H4 (cell line): ENCODE measurements around the gene TSPAN32. TPM values are rescaled to one million over a fixed set of nuclear protein-coding genes. Genes with fewer than 3 reads are reported as not detected.

Experiments
- DNase-seq: peaks from one replicate; pipeline ENCODE4 v3.0.0-alpha.2; 2015; ENCODE audit warnings: low spot score
- total RNA-seq: library from RNA; depleted of rRNA; stranded (reverse); fragments of >200 nt; shearing (Covaris generic); gene quantifications from 2 replicates; pipeline ENCODE4 v1.2.3, GENCODE V29; 2014

The TSPAN32 gene
- total RNA-seq, 1 experiment from 2014 or later: 0.81 TPM

- DNase-seq: no peak
Measured at GRCh38 chr11:2287091-2287490, 14.7 kb upstream of the TSPAN32 start.

- DNase-seq: no peak
Measured at GRCh38 chr11:2289350-2289749, 12.5 kb upstream of the TSPAN32 start.

GRCh38 chr11:2289859-2290258, 12.0 kb upstream of the TSPAN32 start:
- no peak for DNase-seq

GRCh38 chr11:2290351-2290841, 11.4 kb upstream of the TSPAN32 start:
- DNase-seq: no peak

GRCh38 chr11:2293531-2293971, 8.3 kb upstream of the TSPAN32 start:
- DNase-seq: no peak

- DNase-seq: no peak
Measured at GRCh38 chr11:2293984-2294925, 7.6 kb upstream of the TSPAN32 start.

- no peak for DNase-seq
Measured at GRCh38 chr11:2294926-2295290, 6.9 kb upstream of the TSPAN32 start.

- no peak for DNase-seq
Measured at GRCh38 chr11:2295971-2296912, 5.6 kb upstream of the TSPAN32 start.

- DNase-seq: no peak
Measured at GRCh38 chr11:2296913-2297622, 4.7 kb upstream of the TSPAN32 start.

GRCh38 chr11:2297623-2298030, 4.2 kb upstream of the TSPAN32 start:
- DNase-seq: no peak

GRCh38 chr11:2298131-2298794, 3.5 kb upstream of the TSPAN32 start:
- no peak for DNase-seq

GRCh38 chr11:2298795-2299761, 2.7 kb upstream of the TSPAN32 start:
- DNase-seq: no peak

- no peak for DNase-seq
Measured at GRCh38 chr11:2299773-2300172, 2.0 kb upstream of the TSPAN32 start.

GRCh38 chr11:2300290-2300935, 1.4 kb upstream of the TSPAN32 start:
- DNase-seq: no peak

- DNase-seq: no peak
Measured at GRCh38 chr11:2300936-2301630, 730 bp upstream of the TSPAN32 start.

GRCh38 chr11:2302306-2302895, 588 bp downstream of the TSPAN32 start:
- DNase-seq: no peak

- DNase-seq: no peak
Measured at GRCh38 chr11:2302896-2303626, 1.2 kb downstream of the TSPAN32 start.
